ENCODE data around the gene DCAF5.
A peak's percentile ranks its signal among the peaks of the same experiment; 100 is the strongest.
"Not testable (repeated sequence)": the region's sequence is repeated elsewhere in the genome, so short reads cannot be mapped to it uniquely, and the experiment has no call there.

Gene DCAF5, protein sequence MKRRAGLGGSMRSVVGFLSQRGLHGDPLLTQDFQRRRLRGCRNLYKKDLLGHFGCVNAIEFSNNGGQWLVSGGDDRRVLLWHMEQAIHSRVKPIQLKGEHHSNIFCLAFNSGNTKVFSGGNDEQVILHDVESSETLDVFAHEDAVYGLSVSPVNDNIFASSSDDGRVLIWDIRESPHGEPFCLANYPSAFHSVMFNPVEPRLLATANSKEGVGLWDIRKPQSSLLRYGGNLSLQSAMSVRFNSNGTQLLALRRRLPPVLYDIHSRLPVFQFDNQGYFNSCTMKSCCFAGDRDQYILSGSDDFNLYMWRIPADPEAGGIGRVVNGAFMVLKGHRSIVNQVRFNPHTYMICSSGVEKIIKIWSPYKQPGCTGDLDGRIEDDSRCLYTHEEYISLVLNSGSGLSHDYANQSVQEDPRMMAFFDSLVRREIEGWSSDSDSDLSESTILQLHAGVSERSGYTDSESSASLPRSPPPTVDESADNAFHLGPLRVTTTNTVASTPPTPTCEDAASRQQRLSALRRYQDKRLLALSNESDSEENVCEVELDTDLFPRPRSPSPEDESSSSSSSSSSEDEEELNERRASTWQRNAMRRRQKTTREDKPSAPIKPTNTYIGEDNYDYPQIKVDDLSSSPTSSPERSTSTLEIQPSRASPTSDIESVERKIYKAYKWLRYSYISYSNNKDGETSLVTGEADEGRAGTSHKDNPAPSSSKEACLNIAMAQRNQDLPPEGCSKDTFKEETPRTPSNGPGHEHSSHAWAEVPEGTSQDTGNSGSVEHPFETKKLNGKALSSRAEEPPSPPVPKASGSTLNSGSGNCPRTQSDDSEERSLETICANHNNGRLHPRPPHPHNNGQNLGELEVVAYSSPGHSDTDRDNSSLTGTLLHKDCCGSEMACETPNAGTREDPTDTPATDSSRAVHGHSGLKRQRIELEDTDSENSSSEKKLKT

DNA sequence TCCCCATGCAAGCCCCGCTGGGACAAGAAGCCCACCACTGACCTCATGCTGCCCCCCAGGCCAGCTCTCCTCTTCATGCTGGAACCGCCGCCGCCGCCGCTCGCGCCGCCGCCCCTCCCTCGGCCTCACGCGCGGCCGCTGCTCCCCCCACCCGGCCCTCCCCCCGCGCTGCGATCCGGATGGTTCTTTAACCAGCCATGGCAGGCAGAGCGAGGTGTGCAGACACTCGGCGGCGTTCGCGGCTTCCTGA, at the start of gene DCAF5:
TSS of gene DCAF5 (minus strand) at position 218 of the 250 bp plus-strand sequence. CDS start at position 77, 141 bp downstream.
- peak; percentile 94 for DNase-seq

DNA sequence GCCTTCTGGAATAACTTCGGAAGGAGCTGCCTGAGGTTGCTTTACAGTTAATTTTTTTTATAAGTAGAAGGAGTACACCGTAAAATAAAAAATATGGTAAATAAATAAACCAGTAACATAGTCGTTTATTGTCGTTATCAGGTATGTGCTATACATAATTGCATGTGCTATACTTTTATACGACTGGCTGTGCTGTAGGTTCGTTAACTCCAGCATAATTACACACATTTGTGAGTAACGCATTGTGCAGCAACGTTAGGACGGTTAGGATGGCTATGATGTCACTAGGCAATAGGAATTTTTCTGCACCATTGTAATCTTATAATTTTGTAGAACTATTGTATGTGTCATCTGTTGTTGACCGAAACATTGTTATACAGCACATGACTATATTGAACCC, 46.9 kb upstream of the DCAF5 start:
- DNase-seq: no peak

DNA sequence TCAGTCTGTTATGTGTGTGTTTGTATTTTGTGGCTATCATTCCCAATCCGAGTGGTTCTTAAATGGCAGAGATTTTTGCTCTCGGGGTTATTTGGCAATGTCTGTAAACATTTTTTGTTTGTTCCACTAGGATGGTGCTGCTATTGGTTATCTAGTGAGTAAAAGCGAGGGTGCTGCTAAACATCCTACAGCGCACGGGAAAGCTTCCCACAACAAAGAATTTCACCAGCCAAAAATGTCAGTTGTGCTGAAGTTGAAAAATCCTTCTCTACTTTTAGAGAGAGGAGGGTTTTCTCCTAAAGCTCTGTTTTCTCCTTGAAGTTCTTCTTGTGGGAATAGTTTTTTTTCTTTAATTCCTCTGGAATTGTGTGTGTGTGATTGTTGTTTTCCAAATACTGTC, 40.8 kb upstream of the DCAF5 start:
- no peak for DNase-seq

DNA sequence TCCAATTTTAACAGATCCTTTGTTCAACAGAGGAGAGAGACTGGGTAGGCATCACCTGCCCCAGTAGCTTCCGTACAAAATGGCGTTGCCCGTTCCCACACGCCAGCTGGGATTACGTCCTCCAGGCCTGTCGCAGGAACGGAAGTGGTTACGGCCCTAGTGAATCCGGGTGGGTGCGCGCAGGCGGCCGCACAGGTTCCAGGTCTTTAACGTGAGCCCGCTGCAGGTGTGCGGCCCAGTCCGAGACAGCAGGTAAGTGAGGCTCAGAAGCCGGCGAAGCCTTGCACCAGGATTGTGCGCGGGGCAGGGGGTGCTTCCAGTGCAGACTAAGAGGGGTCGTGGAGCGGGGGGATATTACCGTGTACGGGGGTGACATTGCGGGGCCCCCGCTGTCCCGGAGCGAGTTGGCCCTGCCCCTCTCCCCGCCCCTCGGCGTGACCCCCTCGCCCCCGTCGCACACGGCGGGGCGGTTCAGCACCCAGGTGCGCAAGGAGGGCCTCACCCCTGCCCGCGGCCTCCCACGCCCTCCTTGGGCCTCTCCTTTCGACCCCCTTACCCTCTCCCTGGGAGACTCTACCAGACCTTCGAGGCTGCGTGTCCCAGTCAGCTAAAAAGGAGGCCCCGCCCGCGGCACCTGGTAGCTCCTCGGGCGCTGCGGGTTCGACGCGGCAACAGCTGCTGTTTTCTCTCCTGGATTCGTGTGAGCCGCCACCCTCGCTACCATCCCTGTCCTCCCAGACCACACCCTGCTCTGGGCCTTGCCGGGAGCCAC, 38.6 kb upstream of the DCAF5 start, which contains the start of gene EXD2:
TSS of gene EXD2 (plus strand) at position 159 of the 772 bp plus-strand sequence. CDS start 17,973 bp downstream, outside the sequence.
- peak; percentile 72 for DNase-seq

DNA sequence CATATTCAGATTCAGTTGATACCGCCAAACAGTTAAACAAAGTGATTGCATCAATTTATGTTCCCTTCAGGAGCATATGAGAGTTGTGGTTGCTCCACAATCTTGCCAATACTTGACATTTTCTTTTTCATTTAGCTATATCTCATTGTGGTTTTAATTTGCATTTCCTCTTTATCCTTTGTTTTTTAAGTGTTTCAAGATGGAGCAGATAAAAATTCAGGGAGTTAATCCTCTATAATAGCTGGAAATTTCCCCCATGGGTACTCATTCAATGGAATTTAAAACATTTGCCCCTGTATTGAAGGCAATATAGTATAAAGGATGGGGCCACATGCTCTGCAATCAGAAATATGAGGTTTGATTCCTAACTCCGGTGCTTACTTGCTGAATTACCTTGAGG, 37.3 kb upstream of the DCAF5 start:
- DNase-seq: no peak

DNA sequence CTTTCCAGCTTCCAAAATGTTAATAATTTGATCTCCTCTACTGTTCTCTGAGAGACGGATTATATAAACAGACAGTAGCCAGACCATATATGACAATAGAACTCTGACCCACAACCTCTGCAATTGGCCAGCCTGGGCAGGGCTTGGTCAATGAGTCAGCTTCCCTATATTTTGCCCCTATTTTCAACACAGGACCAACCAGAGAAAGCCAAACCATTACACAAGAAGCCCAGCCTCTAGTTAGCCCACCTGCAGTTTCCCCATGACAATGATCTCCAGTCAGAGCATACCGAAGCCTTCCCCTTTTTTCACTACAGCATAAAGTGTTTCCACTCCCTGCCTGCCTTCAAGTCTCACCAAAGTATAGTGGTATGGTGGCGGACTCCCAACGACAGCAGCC, 30.8 kb upstream of the DCAF5 start:
- DNase-seq: no peak

DNA sequence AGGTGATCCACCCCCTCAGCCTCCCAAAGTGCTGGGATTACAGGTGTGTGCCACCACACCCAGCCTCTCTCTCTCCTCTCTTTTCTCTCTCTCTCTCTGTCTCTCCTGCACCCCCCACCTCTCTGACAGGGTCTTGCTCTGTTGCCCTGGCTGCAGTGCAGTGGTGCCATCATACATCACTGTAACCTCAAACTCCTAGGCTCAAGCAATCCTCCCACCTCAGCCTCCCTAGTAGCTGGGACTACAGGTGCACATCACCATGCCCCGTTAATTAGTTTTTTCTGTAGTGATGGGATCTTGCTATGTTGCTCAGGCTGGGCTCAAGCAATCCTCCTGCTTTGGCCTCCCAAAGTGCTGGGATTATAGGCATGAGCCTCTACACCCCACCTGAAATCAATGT, 29.7 kb upstream of the DCAF5 start:
- DNase-seq: not testable (repeated sequence)

DNA sequence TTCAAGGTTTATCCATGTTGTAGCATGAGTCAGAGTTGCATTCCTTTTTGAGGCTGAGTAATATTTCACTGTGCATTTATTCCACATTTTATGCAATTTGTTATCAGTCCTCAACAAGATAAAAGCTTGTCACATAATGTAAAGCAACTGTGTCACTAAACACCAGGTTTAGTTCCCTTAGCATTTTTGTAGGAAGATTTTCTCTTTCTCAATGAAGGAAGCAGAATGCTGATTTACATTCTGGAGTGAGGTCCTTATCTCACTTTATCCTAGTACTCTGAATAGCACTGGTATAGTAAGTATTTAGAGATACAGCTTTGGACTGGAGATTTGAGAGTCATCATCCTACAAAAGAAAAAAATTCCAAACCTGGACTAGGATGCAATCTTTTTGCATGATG, 28.6 kb upstream of the DCAF5 start:
- no peak for DNase-seq

DNA sequence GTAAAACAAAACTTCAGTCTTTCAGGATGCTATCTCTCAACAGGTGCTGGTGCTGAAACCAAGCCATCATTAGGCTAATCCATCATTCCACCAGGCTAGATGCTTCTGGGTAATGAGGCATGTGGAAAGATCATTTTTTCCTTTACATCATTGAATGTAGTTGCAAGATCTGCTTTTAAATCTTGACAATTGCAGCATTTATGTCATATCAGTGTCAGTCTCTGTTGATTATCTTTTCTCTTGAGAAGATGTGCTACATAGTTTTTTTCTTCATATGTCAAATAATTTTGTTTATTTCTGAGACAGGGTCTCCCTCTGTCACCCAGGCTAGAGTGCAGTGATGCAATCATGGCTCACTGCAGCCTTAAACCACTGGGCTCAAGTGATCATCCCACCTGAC, 22.2 kb upstream of the DCAF5 start:
- DNase-seq: no peak

DNA sequence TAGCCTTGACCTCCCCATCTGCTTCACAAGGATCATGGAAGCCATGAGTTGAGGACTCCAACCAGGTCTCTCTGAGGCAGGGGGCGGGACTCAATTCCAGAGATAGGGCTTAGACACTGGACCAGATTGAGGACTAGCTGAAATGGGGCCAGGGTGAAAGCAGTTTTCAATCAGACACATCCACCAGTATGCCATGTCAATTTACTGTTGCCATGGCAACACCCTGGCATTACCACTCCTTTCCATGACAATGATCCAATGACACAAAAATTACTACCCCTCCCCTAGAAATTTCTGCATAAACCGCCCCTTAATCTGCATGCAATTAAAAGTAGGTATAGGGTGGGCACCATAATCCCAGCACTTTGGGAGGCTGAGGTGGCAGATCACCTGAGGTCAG, 18.6 kb upstream of the DCAF5 start:
- no peak for DNase-seq

DNA sequence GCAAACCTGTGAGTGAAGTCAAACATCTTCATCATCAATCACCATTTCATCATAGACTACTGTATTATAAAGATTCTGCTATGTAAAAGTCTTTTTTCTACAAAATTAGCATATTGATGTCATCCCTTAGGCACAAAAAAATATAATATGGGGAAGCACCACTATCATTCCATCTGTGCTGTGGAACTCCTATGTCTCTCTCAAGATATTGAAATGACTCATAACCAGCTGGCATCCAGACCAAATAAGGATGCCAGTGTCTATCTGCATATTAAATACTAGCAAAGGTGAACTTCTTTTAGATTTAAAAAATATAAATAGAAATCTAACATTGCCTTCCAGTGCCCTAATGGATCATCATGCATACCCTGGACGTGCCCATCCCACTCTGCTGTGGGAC, 17.9 kb upstream of the DCAF5 start:
- no peak for DNase-seq

DNA sequence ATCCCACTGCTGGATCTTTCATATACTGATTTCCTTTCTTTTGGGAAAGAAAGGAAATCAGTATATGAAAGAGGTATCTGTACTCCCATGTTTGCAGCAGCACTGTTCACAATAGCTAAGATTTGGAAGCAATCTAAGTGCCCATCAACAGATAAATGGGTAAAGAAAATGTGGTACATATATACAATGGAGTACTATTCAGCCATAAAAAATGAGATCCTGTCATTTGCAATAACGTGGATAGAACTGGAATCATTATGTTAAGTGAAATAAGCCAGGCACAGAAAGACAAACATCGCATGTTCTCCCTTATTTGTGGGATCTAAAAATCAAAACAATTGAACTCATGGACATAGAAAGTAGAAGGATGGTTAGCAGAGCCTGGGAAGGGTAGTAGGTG, 12.9 kb upstream of the DCAF5 start:
- DNase-seq: not testable (repeated sequence)

DNA sequence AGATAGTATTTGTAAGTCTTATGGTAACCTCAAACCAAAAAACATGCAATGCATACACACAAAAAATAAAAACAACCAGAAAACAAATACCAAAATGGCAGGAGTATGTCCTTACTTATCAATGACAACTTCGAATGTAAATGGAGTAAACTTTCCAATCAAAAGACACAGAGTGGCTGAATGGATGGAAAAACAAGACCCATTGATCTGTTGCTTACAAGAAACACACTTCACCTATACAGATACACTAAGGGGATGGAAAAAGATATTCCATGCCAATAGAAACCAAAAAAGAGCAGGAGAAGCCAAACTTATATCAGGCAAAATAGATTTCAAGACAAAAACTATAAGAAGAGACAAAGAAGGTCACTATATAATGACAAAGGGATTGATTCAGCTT, 8.7 kb upstream of the DCAF5 start:
- no peak for DNase-seq

DNA sequence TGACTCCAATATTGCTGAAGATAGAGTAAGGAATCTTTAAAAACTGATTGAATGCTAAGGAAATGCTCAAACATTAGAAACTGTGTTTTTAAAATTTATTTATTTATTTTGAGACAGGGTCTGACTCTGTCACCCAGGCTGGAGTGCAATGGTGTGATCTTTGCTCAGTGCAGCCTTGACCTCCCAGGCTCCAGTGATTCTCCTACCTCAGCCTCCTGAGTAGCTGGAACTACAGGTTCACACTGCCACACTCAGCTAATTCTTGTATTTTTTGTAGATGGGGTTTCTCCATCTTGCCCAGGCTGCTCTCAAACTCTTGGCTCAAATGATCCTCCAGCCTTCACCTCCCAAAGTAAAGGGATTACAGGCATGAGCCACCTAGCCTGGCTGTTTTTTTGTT, 3.3 kb upstream of the DCAF5 start:
- DNase-seq: no peak

DNA sequence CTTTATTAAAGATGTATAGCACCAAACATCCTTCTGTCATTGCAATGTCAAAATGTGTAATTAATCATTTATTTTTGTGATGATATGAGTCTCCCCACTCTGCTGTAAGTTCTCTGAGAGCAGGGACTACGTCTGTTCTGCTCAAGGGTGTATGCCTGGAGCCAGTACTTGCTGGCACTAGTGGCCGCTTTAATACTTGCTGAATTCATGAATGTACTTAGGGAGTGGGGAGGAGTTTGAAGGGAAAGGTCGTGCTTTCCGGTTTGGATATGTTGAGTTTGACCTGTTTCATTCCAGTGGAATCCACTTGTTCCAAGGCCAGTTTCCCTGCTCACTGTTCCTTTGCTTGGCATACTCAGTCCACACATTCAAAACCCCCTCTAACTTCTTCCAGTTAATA, 1.9 kb upstream of the DCAF5 start:
- peak; percentile 5 for DNase-seq

DNA sequence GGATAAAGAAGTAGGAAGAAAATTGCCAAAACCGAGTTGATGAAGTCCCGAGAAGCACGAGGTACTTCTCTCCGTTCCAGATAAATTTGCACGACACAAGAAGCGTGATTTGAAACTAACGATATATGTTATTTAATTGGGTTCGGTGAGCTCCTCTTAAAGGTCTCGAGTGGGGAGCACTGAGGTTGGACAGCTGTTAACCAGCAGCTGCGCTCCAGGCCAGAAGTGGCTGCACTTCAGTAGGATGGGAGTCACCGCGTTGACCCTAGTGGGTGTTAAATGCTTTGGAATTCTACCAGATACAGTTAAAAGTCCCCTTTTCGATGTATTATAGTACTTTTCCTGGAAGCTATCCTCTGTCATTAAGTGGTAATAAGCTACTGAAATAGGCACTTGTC, 953 bp upstream of the DCAF5 start:
- DNase-seq: peak; percentile 15

DNA sequence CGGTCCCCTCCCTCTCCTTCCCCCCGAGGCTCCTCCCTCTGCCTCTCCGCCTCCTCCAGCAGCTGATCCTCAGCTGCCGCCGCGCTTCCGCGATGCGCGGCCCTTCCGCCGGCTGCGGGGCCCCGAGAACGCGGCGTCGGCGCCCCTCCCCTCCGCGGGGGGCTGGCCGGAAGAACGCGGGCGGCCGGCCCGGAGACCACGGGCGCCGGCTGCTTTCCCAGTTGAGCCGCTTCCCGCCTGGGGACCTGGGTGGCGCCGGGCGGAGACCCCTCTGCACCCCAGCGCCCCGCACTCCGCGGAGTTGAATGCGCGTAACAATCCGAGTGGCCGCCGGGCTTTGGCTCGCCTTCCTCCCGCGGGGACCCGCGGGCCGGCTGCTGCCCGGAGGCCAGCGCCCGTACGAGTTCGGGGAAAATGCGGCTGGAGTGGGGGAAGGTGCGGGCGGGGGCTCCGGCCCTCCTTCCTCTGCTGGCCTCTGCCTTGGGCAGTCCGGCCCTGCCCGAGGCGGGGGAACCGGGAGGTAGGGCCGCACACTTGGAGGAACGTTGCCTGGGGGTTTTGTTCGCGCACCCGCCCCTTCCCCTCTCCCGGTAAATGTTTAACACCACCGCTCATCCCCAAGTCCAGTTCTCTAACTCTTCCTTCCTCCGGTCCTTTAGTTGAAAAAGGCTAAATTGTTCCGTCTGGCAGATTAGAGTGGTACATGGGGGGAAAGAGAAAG, 393 bp upstream of the DCAF5 start:
- DNase-seq: peak; percentile 1

DNA sequence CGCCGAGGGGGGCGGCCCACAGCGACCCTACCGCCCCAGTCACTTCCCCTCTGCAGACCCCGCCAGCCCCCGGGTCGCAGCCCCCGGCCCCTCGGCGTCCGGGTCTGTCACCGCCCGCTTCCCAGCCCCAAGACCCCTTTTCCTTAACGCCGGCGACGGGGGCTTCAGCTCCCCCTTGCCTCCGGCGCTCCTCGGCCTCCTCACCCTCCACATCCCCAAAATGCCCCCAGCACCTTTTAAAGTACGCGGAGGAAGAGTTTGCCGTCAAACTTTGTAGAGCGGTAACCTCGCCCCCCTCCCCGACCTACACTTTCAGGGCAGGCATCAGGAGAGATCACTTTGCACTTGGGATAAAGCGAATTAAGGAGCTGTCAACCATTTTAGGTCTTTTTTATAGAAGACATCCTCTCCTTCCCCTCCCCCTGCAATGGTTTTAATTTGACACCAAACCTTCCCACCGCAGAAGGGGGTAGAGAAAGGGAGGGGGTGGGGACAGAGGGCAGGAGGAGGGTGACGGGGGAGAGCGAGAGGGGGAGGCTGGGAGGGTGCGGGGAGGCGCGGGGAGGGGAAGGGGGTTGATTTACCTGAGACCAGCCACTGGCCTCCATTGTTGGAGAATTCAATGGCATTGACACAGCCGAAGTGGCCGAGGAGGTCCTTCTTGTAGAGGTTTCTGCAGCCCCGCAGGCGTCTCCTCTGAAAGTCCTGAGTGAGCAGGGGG, 578 bp downstream of the DCAF5 start:
- peak; percentile 76 for DNase-seq

DNA sequence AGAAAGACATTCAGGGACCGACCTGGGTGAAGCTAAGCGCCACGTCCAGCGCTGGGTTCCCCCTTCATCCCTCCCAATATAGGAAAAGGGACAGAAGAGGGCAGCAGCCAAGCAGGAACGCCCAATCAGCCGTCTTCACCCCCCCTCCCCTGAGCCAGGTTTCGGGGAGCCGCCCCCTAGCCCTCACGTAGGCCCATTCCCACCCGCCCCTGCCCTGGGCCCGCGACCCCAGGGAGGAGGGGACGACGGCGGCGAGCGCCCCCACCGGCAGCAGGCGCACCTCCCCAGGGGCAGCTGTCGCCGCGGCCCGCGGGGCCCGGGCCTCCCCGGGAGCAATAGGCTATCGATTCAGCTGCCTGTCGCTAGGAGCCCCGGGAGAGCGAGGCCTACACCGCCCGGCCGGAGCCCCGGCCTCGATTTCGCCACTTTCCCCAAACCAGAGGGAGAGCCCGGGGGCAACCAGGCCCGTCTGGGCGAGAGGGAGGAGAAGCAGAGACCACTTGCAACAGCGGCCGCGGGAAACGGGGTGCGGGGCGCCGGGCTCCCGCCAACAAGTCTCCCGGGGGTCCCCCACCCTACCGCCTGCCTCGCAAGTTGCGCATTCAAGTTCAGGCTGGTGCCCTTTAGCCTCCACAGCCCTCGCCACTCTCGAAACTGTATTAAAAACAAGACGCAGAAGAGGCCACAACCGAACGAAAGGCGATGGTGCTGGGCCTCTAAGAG, 1.3 kb downstream of the DCAF5 start:
- DNase-seq: peak; percentile 86

DNA sequence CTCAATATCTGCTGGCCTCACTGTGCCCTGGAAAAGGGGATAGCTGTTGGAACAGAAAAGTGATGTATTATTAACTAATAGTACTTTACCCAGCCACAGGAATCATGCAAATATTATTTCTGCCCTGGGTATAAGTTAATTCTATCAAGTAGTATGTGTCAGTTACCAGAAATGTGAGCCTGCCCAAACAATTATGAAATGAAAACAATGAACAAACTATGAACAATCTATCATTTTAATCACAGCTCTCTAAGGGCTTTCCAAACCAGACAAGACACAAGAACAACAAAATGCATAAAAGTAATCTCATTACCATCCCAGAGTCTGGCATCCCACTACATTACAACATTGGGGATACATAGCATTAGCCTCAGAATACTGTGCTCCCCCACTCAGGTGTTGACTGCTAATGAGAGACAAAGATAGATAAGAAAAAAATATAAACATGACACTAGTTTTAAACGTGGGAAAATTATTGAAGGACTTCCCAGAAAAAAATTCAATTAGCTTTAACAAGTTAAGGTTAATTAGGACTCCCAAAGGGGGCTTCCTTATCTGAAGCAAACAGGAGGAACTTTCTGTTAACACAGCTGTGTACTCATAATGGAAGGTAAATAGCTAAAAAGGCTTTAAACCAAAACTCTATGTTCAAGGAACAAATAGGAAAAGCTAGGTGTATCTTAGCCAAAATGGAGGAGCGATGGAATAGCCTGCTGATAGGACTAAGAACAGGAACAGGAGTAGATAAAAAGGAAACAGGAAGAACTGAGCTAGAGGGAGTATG, 3.3 kb downstream of the DCAF5 start:
- no peak for DNase-seq

Data from CD4-positive, alpha-beta T cell treated with Interleukin-21 for 1 hour (primary cell).